ENCODE measurements around the gene SCT. TPM values are rescaled to one million over a fixed set of nuclear protein-coding genes. Genes with fewer than 3 reads are reported as not detected.
A peak's percentile ranks its signal among the peaks of the same experiment; 100 is the strongest.
"Not testable (repeated sequence)": the region's sequence is repeated elsewhere in the genome, so short reads cannot be mapped to it uniquely, and the experiment has no call there.

The SCT gene, protein sequence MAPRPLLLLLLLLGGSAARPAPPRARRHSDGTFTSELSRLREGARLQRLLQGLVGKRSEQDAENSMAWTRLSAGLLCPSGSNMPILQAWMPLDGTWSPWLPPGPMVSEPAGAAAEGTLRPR
- total RNA-seq: not detected

GRCh38 chr11:626475-627307 lies at the start of gene SCT:
Gene SCT (minus strand): TSS chr11:627181. CDS start chr11:627143, 38 bp downstream.
- DNase-seq (ENCODE audit: low read depth in 2 of 3, low spot score in 2 of 3): no peak

GRCh38 chr11:674406-674805 lies 47.4 kb upstream of the SCT start:
- no peak for DNase-seq (ENCODE audit: low read depth in 2 of 3, low spot score in 2 of 3)

DNA sequence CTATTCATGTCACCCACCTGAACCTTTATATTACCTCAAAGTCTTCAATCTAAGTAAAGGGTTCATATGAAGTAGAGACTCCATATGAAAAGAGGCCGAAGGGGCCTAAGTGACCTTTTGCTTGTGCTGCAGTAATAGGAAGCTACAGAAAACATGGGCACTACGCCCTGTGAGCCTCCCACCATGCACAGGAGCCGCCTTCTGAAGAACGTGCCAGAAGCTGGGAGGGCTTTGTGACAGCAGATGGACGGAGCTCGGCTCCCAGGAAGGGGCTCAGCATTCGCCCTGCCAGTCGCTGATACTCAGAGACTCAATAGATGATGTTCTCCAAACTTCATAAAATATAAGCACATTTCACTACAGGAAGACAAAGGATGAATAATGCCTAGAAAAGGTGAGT lies 46.9 kb upstream of the SCT start:
- no peak for DNase-seq (ENCODE audit: low read depth in 2 of 3, low spot score in 2 of 3)

DNA sequence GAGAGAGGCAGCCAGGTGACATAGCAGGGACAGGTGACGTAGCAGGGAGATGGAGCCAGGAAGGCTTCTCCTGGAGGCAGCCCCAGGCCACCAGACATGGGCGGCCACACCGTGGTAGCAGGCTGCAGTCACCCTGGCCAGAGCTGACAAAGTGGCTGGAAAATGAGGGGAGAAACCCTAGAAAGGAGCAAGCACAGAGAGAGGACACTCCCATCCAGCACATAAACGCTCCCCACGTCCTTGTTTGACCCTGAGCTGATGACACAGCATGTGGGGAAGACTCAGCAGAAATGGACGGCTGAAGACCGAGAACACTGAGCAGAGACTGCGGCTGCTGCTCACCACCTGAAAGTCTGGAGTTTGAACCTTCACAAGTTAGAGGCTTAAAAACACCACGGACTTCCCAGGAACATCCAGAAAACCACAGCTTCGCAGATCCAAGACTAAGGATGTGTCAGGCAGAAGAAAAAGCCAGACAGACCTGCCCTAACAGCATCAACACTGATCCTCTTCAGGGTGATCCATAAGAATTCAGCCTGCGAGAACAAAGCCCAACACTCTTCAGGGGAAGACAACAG lies 38.8 kb upstream of the SCT start:
- DNase-seq (ENCODE audit: low read depth in 2 of 3, low spot score in 2 of 3): peak in 1 of 3 donors; percentile 30

DNA sequence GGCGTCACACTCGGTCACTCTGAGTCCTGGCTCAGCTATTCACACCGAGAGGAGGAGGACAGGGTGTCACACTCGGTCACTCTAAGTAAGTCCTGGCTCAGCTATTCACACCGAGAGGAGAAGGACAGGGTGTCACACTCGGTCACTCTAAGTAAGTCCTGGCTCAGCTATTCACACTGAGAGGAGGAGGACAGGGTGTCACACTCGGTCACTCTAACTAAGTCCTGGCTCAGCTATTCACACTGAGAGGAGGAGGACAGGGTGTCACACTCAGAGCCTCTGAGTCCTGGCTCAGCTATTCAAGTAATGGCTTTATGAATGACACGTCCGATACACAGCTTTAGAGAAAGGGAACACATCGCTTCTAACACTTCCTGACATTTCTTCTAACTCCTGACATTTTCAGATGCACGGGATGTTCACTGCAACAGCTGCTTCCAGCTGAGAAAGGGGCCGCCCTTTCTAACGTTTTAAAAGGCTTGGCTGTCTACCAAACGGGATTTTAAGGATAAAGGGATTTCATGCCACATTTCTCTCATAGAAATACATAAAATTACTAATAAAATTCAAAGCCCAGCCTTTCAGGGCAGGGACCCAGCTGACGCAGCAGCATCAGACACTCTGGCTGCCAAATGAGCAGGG lies 38.2 kb upstream of the SCT start:
- no peak for DNase-seq (ENCODE audit: low read depth in 2 of 3, low spot score in 2 of 3)

- peak in 2 of 3 donors; percentile 51 to 56 for DNase-seq (ENCODE audit: low read depth in 2 of 3, low spot score in 2 of 3)
These were observed 35.8 kb upstream of the SCT start for GRCh38 chr11:662689-663274.

- no peak for DNase-seq (ENCODE audit: low read depth in 2 of 3, low spot score in 2 of 3)
These were observed 33.9 kb upstream of the SCT start for GRCh38 chr11:660681-661444.

DNA sequence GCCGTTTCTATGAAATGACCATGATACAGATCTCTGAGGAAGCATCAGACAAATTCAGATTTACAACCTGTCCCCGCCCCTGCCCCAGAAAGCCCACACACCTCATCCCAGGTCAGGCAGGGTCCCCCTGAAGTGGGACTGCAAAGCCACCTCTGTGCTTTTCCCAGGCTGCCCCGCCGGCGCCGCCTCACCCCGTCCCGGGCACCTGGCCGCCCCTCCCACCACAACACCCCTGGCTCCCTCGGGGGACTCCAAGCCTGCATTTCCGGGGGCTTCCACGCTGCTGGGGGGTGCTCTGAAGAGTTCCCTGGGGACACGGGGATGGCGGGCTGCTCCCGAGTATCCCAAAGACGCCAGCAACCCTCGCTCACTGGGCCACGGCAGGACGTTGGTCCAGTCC lies 33.3 kb upstream of the SCT start:
- DNase-seq (ENCODE audit: low read depth in 2 of 3, low spot score in 2 of 3): no peak

DNA sequence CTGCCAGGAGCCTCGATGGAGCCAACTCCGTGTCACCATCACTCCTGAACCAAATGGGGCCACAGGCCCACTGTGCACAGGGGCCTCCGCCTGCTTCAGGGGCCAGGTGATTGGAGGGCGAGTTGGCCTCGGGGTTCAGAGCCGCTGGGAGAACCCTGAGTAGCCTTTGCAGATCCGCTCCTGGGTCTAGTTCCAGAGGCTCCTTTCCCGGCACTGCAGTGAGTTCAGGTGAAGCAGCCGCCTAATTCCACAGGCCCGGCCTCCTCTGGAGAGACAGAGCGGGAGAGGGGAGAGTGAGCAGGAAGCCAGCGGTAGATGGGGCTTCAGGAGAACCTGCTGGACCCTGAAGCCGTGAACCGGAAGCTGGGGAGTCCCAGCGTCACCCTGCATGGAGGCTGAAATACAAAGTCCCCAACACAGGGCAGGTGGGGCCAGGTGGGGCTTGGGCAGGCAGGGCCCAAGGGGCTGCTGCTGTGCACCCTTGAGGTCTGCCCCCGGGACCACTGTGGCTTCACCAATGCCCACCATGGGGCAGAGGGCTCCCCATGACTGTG lies 32.6 kb upstream of the SCT start:
- no peak for DNase-seq (ENCODE audit: low read depth in 2 of 3, low spot score in 2 of 3)

DNA sequence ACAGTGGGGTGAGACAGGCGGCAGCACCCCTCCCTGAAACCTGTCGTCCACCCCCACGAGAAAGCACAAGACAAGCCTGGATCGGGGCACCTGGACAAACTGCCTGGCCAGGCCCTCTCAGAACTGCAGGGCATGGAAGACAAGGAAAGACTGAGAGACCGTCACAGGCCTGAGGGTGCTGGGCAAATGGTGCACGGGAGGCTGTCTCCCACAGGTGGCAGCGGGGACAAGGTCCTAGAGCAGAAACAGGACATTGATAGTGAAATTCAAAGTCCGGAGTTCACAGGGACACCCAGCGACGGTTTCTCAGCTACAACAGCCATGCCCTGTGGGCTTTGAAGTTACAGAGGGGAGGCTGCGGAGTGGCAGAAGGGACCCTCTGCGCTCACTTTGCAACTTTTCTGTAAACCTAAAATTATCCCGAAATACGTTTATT lies 30.7 kb upstream of the SCT start:
- no peak for DNase-seq (ENCODE audit: low read depth in 2 of 3, low spot score in 2 of 3)

- DNase-seq (ENCODE audit: low read depth in 2 of 3, low spot score in 2 of 3): no peak
These were observed 29.9 kb upstream of the SCT start for GRCh38 chr11:656866-657265.

DNA sequence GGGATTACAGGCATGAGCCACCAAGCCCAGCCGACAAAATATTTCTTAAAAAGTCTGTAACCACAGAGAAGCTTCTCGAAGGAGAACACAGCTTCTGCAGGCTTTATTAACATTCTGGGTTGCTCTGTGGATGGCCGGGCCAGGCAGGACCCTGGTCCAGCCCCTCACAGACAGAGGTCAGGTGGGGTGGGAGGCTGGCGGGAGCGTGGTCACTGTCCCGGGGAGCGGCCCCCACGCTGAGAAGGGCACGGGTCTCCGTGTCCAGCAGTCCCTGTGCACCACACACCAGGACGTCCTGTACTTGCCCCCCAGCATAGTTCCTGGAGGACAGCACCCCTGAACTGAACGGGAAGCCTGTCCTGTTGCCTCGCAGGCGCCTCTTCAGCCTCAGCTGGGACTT lies 29.4 kb upstream of the SCT start:
- DNase-seq (ENCODE audit: low read depth in 2 of 3, low spot score in 2 of 3): no peak

GRCh38 chr11:655036-655726 lies 28.2 kb upstream of the SCT start:
- DNase-seq (ENCODE audit: low read depth in 2 of 3, low spot score in 2 of 3): no peak

DNA sequence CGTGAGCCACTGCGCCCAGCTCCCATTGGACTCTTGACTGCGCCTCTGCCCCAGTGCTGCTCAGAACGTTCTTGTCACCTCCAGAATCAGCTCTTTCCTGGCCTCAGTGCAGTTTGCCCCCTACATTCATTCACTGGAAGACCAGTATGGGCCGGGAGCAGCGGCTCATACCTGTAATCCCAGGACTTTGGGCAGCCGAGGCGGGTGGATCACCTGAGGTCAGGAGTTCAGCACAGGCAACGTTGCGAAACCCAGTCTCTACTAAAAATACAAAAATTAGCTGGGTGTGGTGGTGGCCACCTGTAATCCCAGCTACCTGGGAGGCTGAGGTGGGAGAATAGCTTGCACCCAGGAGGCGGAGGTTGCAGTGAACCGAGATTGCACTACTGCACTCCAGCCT lies 27.5 kb upstream of the SCT start:
- not testable (repeated sequence) for DNase-seq (ENCODE audit: low read depth in 2 of 3, low spot score in 2 of 3)

DNA sequence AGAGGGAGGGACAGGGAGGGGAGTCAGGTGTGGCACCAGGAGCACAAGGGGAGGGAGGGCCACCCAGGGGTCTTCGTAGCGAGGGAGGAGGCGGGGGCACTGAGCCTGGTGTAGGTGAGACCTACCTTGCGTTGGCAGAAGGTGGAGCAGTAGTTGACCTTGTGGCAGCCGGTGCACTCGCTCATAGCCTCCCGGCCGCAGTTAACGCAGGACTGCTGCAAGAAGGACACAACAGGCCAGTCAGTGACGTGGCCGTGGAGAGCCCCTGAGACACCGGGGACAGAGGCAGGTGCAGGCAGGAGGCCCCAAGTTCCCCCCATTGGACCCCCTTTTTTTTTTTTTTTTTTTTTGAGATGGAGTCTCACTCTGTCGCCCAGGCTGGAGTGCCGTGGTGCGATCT lies 26.9 kb upstream of the SCT start:
- DNase-seq (ENCODE audit: low read depth in 2 of 3, low spot score in 2 of 3): no peak

DNA sequence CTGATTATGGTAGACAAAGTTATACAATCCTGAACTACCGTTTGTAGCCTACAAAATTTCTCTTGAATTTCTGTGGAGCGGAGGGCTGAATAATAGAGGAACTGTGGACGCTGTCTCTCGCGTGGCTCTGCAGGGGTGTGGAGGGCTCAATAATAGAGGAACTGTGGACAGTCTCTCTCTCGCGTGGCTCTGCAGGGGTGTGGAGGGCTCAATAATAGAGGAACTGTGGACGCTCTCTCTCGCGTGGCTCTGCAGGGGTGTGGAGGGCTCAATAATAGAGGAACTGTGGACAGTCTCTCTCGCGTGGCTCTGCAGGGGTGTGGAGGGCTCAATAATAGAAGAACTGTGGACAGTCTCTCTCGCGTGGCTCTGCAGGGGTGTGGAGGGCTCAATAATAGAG lies 26.2 kb upstream of the SCT start:
- DNase-seq (ENCODE audit: low read depth in 2 of 3, low spot score in 2 of 3): not testable (repeated sequence)

- no peak for DNase-seq (ENCODE audit: low read depth in 2 of 3, low spot score in 2 of 3)
These were observed 23.5 kb upstream of the SCT start for GRCh38 chr11:650482-650881.

- not testable (repeated sequence) for DNase-seq (ENCODE audit: low read depth in 2 of 3, low spot score in 2 of 3)
These were observed 20.7 kb upstream of the SCT start for GRCh38 chr11:647672-648158.

- no peak for DNase-seq (ENCODE audit: low read depth in 2 of 3, low spot score in 2 of 3)
These were observed 19.2 kb upstream of the SCT start for GRCh38 chr11:646214-646613.

All from hematopoietic multipotent progenitor cell (in vitro differentiated cells).